OCI-LY7 (cell line): ENCODE data around the gene RNF41. TPM values are rescaled to one million over a fixed set of nuclear protein-coding genes. Genes with fewer than 3 reads are reported as not detected.

ENCODE experiments used
- BruUV-seq: library from RNA; stranded (reverse); fragments of 400-500 nt; replicated peaks from 2 replicates; lab custom pipeline; 2021; lab: Mats Ljungman, UMichigan
- CTCF ChIA-PET: fragments of 300-600 bp; sonication (Branson Sonifier 250); formaldehyde crosslinking; loops from one replicate; lab custom pipeline; 2022; ENCODE audit warnings: antibody characterized with exemption; ENCODE audit not compliant: unreplicated experiment; lab: Charles Lee
- POLR2A ChIA-PET: fragments of 300-600 bp; sonication (Branson Sonifier 250); formaldehyde crosslinking; loops from one replicate; lab custom pipeline; 2022; ENCODE audit warnings: antibody characterized with exemption; lab: Charles Lee
- DNase-seq: peaks from one replicate; pipeline ENCODE4 v3.0.0-alpha.2; 2015; ENCODE audit warnings: low spot score
- H2AFZ ChIP-seq: fragments of 200-600 bp; sonication (generic), shearing (Covaris generic); 2 replicates; pipeline ENCODE4 v1.6.1; 2014; ENCODE audit warnings: mild to moderate bottlenecking, antibody characterized with exemption, low read length, moderate library complexity
- H3K27ac ChIP-seq: fragments of 200-600 bp; sonication (generic); 2 replicates; pipeline ENCODE4 v1.5.1; 2014; ENCODE audit warnings: mixed run types, low read depth, mild to moderate bottlenecking, moderate library complexity, low read length, inconsistent platforms; ENCODE audit not compliant: poor library complexity, severe bottlenecking
- H3K36me3 ChIP-seq: fragments of 200-600 bp; sonication (generic); 2 replicates; pipeline ENCODE4 v1.6.1; 2014; ENCODE audit warnings: mild to moderate bottlenecking, antibody characterized with exemption, low read length, moderate library complexity, mixed read lengths; ENCODE audit not compliant: insufficient read depth
- H3K4me1 ChIP-seq: fragments of 200-600 bp; sonication (generic); 2 replicates; pipeline ENCODE4 v1.5.1; 2014; ENCODE audit warnings: mild to moderate bottlenecking, low read length; ENCODE audit not compliant: insufficient read depth, poor library complexity, severe bottlenecking
- H3K4me2 ChIP-seq: fragments of 200-600 bp; sonication (generic); 2 replicates; pipeline ENCODE4 v1.6.1; 2014; ENCODE audit warnings: mild to moderate bottlenecking, low read length
- H3K4me3 ChIP-seq: fragments of 200-600 bp; sonication (generic); 2 replicates; pipeline ENCODE4 v1.5.1; 2014; ENCODE audit warnings: mild to moderate bottlenecking, low read depth, low read length; ENCODE audit not compliant: poor library complexity, severe bottlenecking
- H3K79me2 ChIP-seq: fragments of 200-600 bp; sonication (generic); 2 replicates; pipeline ENCODE4 v1.6.1; 2016; ENCODE audit warnings: low read depth, mild to moderate bottlenecking, low read length, moderate library complexity, mixed read lengths; ENCODE audit not compliant: insufficient read depth
- H3K9me2 ChIP-seq: fragments of 200-600 bp; sonication (generic); 2 replicates; pipeline ENCODE4 v1.6.1; 2016; ENCODE audit warnings: mild to moderate bottlenecking, low read length, mixed read lengths; ENCODE audit not compliant: insufficient read depth
- H3K9me3 ChIP-seq: fragments of 200-600 bp; sonication (generic); 2 replicates; pipeline ENCODE4 v1.6.1; 2014; ENCODE audit warnings: mild to moderate bottlenecking, mixed run types, low read length, mixed read lengths
- H4K20me1 ChIP-seq: fragments of 200-600 bp; sonication (generic); 2 replicates; pipeline ENCODE4 v1.6.1; 2014; ENCODE audit warnings: mild to moderate bottlenecking, antibody characterized with exemption, low read length, moderate library complexity, mixed read lengths; ENCODE audit not compliant: insufficient read depth
- EZH2phosphoT487 ChIP-seq: fragments of 200-600 bp; sonication (generic); IDR thresholded peaks from 2 replicates; pipeline ENCODE4 v1.6.1; 2018; ENCODE audit warnings: low read depth, borderline replicate concordance, mild to moderate bottlenecking, mixed run types, antibody characterized with exemption, low read length, moderate library complexity, mixed read lengths
- intact Hi-C: fragments of 100-400 bp; cut with micrococcal nuclease; formaldehyde crosslinking; loops from one replicate; pipeline ENCODE4 v1.10.0; 2022; ENCODE audit not compliant: unreplicated experiment
- total RNA-seq, 2 experiments: library from RNA; depleted of rRNA in 1 of 2; stranded (reverse); fragments of >200 nt in 1 of 2; shearing (Covaris generic) in 1 of 2; gene quantifications; 2 replicates each; pipeline ENCODE4 v1.2.3, GENCODE V29; 2014 to 2022
- TF ChIP-seq, protein P1 (sequence below): fragments of 200-600 bp; sonication (generic); conservative IDR thresholded peaks from 2 replicates; pipeline ENCODE4 v1.5.1; 2014; ENCODE audit warnings: mild to moderate bottlenecking, antibody characterized with exemption, low read length, moderate library complexity, mixed read lengths

RNF41 gene
- total RNA-seq, 2 experiments from 2014 or later: 43.7 to 76.1 TPM

DNA sequence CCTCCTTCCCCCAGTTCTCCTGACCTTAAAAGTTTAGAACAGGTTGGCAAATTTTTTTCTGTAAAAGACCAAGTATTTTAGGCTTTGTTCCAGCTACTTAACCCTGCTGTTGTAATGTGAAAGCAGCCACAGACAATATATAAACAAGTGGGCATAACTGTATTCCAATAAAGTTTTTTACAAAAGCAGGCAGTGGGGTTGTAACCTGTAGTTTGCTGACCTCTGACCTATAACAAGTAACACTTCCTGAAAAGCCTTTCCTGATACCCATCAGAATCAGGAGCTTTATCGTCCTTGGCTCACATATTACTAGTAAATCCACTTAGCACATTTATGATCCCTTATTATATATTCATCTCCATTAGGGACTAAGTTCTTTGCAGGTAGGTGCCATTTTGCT lies 19.4 kb downstream of the RNF41 start:
- no TSS peak for BruUV-seq
- TF ChIP-seq, protein P1, sequence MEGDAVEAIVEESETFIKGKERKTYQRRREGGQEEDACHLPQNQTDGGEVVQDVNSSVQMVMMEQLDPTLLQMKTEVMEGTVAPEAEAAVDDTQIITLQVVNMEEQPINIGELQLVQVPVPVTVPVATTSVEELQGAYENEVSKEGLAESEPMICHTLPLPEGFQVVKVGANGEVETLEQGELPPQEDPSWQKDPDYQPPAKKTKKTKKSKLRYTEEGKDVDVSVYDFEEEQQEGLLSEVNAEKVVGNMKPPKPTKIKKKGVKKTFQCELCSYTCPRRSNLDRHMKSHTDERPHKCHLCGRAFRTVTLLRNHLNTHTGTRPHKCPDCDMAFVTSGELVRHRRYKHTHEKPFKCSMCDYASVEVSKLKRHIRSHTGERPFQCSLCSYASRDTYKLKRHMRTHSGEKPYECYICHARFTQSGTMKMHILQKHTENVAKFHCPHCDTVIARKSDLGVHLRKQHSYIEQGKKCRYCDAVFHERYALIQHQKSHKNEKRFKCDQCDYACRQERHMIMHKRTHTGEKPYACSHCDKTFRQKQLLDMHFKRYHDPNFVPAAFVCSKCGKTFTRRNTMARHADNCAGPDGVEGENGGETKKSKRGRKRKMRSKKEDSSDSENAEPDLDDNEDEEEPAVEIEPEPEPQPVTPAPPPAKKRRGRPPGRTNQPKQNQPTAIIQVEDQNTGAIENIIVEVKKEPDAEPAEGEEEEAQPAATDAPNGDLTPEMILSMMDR: no peak
- TF ChIP-seq EZH2phosphoT487: no peak
- peaks cover 33% of the 10 kb centered on the region for H3K36me3 ChIP-seq
- no peaks in the 10 kb centered on the region for H3K9me3 ChIP-seq
- H3K27ac ChIP-seq: no peak overlapping the region
- POLR2A ChIA-PET: interaction anchor here (0.6 to 2.2 kb wide), 3 partner anchors 18 to 243 kb away, joined by 4 to 12 read pairs (median 6); partner anchors contain the start of gene RNF41
- no peak overlapping the region for H2AFZ ChIP-seq
- no peaks in the 10 kb centered on the region for H3K79me2 ChIP-seq
- peaks cover 28% of the 10 kb centered on the region for H3K4me1 ChIP-seq
- H3K9me2 ChIP-seq: no peaks in the 10 kb centered on the region
- no peak overlapping the region for H3K4me2 ChIP-seq
- H3K4me3 ChIP-seq: no peak overlapping the region
- CTCF ChIA-PET: no interaction called here
- DNase-seq: no peak
- intact Hi-C loops: no loop called here
- H4K20me1 ChIP-seq: no peaks in the 10 kb centered on the region

DNA sequence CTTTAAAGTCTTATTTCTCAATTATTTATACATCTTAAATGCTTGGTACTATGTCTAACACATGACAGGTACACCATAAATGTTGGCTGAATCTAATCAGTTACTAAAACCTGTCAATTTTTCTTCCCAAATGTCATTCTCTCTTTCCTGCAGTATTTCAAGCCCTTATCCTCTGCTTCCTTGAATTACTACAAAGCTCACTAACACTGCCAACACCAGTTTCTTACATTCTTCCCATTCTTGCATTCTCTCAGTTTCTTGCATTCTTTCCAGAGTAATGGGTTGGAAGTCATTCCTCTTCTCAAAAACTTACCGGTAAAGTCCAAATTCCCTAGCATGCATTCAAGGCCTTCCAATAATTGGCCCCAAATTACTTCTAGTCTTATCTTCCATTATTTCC lies 22.9 kb downstream of the RNF41 start:
- Histone ChIP-seq H3K4me1 (no peaks in the 10 kb centered on the region), H3K9me3 (no peaks in the 10 kb centered on the region), H2AFZ (no peak overlapping the region), H3K79me2 (no peaks in the 10 kb centered on the region), H3K36me3 (no peaks in the 10 kb centered on the region), H3K27ac (no peak overlapping the region), H3K4me3 (no peak overlapping the region), H3K9me2 (no peaks in the 10 kb centered on the region), H3K4me2 (no peak overlapping the region), H4K20me1 (no peaks in the 10 kb centered on the region)
- CTCF ChIA-PET: interaction anchor here (0.5 to 0.6 kb wide), 2 partner anchors 76 to 438 kb away, joined by 3 read pairs; no protein-coding TSS in a partner anchor
- no peak for DNase-seq
- POLR2A ChIA-PET: interaction anchor here (0.7 to 2.6 kb wide), 2 partner anchors 22 to 162 kb away, joined by 3 to 10 read pairs; partner anchors contain the start of gene RNF41
- intact Hi-C loops: no loop called here
- no TSS peak for BruUV-seq
- no peak for TF ChIP-seq EZH2phosphoT487
- TF ChIP-seq, protein P1: no peak

DNA sequence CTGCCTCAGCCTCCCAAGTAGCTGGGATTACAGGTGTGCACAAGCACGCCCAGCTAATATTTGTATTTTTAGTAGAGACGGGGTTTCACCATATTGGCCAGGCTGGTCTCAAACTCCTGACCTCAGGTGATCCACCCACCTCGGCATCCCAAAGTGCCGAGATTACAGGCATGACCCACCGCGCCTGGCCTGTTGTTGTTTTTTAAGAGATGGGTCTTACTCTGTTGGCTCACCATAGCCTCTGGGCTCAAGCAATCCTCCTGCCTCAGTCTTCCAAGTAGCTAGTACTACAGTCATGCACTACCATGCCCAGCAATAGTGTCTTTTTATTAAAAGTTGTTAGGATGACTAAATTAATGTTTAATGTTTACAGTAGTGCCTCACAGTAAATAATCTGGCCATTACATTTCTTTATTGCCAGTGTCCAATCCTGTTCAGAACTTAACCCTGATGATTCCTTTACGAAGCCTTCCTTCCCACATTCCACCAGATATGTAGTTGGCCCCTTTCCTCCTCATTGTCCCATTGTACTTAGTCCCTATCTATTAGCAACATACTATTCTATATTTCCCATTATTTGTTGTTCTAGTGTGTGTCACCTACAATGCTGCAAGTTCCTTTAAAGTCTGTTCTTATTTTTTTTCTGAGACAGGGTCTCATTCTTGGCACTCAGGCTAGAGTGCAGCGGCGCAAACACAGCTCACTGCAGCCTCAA lies 23.6 kb downstream of the RNF41 start:
- POLR2A ChIA-PET: interaction anchor here (2.6 kb wide), 1 partner anchor 23 kb away, joined by 10 read pairs; the partner anchor contains the start of gene RNF41
- no peak overlapping the region for H3K4me2 ChIP-seq

More for the DNA sequence above, 23.6 kb downstream of the RNF41 start:
- intact Hi-C loops: no loop called here
- no peak overlapping the region for H3K4me3 ChIP-seq
- H3K4me1 ChIP-seq: peaks cover 4% of the 10 kb centered on the region
- H3K36me3 ChIP-seq: no peaks in the 10 kb centered on the region
- H4K20me1 ChIP-seq: no peaks in the 10 kb centered on the region
- H3K9me2 ChIP-seq: no peaks in the 10 kb centered on the region
- DNase-seq: no peak
- H2AFZ ChIP-seq: no peak overlapping the region
- TF ChIP-seq EZH2phosphoT487: no peak
- TF ChIP-seq, protein P1: no peak
- H3K27ac ChIP-seq: no peak overlapping the region
- CTCF ChIA-PET: interaction anchor here (0.5 to 0.6 kb wide), 2 partner anchors 75 to 439 kb away, joined by 3 read pairs; no protein-coding TSS in a partner anchor
- BruUV-seq: no TSS peak
- no peaks in the 10 kb centered on the region for H3K9me3 ChIP-seq
- no peaks in the 10 kb centered on the region for H3K79me2 ChIP-seq
